GM23338 (cell line): ENCODE measurements around the gene GGA2. TPM values are rescaled to one million over a fixed set of nuclear protein-coding genes. Genes with fewer than 3 reads are reported as not detected.

ENCODE experiments used
- ATAC-seq: fragments of 200-7000 bp; cut with Tn5 transposase; 3 replicates; pipeline ENCODE4 v1.9.1; 2020
- DNase-seq: peaks from one replicate; pipeline ENCODE4 v3.0.0-alpha.2; 2015; ENCODE audit warnings: low spot score
- H2AFZ ChIP-seq: fragments of 200-600 bp; sonication (generic); 2 replicates; pipeline ENCODE4 v1.8.0; 2016; ENCODE audit warnings: antibody characterized with exemption, mild to moderate bottlenecking, moderate library complexity
- H3F3A ChIP-seq: fragments of 200-600 bp; sonication (generic); replicated peaks from 2 replicates; pipeline ENCODE4 v1.8.0; 2017; ENCODE audit warnings: antibody characterized with exemption, mixed run types, low read depth
- H3K27ac ChIP-seq: fragments of 200-600 bp; sonication (generic); 2 replicates; pipeline ENCODE4 v1.6.1; 2016; ENCODE audit warnings: low read depth
- H3K27me3 ChIP-seq: fragments of 200-600 bp; sonication (generic); 2 replicates; pipeline ENCODE4 v1.8.0; 2016; ENCODE audit warnings: mild to moderate bottlenecking, mixed run types, moderate library complexity; ENCODE audit not compliant: insufficient read depth
- H3K36me3 ChIP-seq: fragments of 200-600 bp; sonication (generic); 2 replicates; pipeline ENCODE4 v1.8.0; 2016; ENCODE audit warnings: mild to moderate bottlenecking; ENCODE audit not compliant: insufficient read depth
- H3K4me1 ChIP-seq: fragments of 200-600 bp; sonication (generic); 2 replicates; pipeline ENCODE4 v1.8.0; 2016; ENCODE audit warnings: mild to moderate bottlenecking, moderate library complexity; ENCODE audit not compliant: insufficient read depth
- H3K4me2 ChIP-seq: fragments of 200-600 bp; sonication (generic); 2 replicates; pipeline ENCODE4 v1.7.1; 2017; ENCODE audit warnings: mixed run types
- H3K4me3 ChIP-seq: fragments of 200-600 bp; sonication (generic); 2 replicates; pipeline ENCODE4 v1.6.1; 2016; ENCODE audit warnings: mixed run types
- H3K79me2 ChIP-seq: fragments of 200-600 bp; sonication (generic); replicated peaks from 2 replicates; pipeline ENCODE4 v1.8.0; 2017; ENCODE audit warnings: mild to moderate bottlenecking; ENCODE audit not compliant: insufficient read depth
- H3K9me2 ChIP-seq: fragments of 200-600 bp; sonication (generic); 2 replicates; pipeline ENCODE4 v1.8.0; 2017; ENCODE audit not compliant: insufficient read depth
- H4K20me1 ChIP-seq: fragments of 200-600 bp; sonication (generic); replicated peaks from 2 replicates; pipeline ENCODE4 v1.8.0; 2017; ENCODE audit warnings: mild to moderate bottlenecking; ENCODE audit not compliant: insufficient read depth
- H3K27ac Mint-ChIP-seq: 2 replicates; pipeline ENCODE4 v1.8.0; 2020; ENCODE audit warnings: inconsistent platforms, mild to moderate bottlenecking, moderate library complexity, mixed read lengths
- H3K27me3 Mint-ChIP-seq: 3 replicates; pipeline ENCODE4 v1.8.0; 2022; ENCODE audit warnings: low read depth, mild to moderate bottlenecking, moderate library complexity, mixed read lengths, inconsistent platforms; ENCODE audit not compliant: insufficient read depth, poor library complexity
- H3K36me3 Mint-ChIP-seq: 3 replicates; pipeline ENCODE4 v1.8.0; 2021; ENCODE audit warnings: low read depth, mild to moderate bottlenecking, inconsistent platforms, moderate library complexity, mixed read lengths
- H3K4me1 Mint-ChIP-seq: 3 replicates; pipeline ENCODE4 v1.8.0; 2020; ENCODE audit warnings: mild to moderate bottlenecking, inconsistent platforms, mixed read lengths
- H3K4me3 Mint-ChIP-seq: 3 replicates; pipeline ENCODE4 v1.8.0; 2021; ENCODE audit warnings: moderate library complexity, mild to moderate bottlenecking, inconsistent platforms, mixed read lengths
- H3K9me3 Mint-ChIP-seq: 3 replicates; pipeline ENCODE4 v1.8.0; 2020; ENCODE audit warnings: moderate library complexity, mild to moderate bottlenecking, inconsistent platforms, mixed read lengths
- CREB1 ChIP-seq: fragments of 250-450 bp; sonication (Bioruptor Pico); IDR thresholded peaks from 2 replicates; pipeline ENCODE4 v1.5.0; 2020; ENCODE audit warnings: low read depth, mild to moderate bottlenecking, moderate library complexity
- EZH2 ChIP-seq: fragments of 200-600 bp; sonication (generic); IDR thresholded peaks from one replicate; pipeline ENCODE4 v1.8.0; 2017; ENCODE audit warnings: antibody characterized with exemption, mild to moderate bottlenecking, low read depth; ENCODE audit not compliant: unreplicated experiment
- EZH2phosphoT487 ChIP-seq: fragments of 200-600 bp; sonication (generic); IDR thresholded peaks from one replicate; pipeline ENCODE4 v1.8.1; 2018; ENCODE audit warnings: antibody characterized with exemption; ENCODE audit not compliant: unreplicated experiment
- JUNB ChIP-seq: IDR thresholded peaks from one replicate; pipeline ENCODE4 v1.6.1; 2016; ENCODE audit warnings: antibody characterized with exemption; ENCODE audit not compliant: unreplicated experiment
- NANOG ChIP-seq: IDR thresholded peaks from 2 replicates; pipeline ENCODE4 v1.6.1; 2016; ENCODE audit warnings: antibody characterized with exemption, borderline replicate concordance
- POLR2AphosphoS5 ChIP-seq: IDR thresholded peaks from 2 replicates; pipeline ENCODE4 v1.6.1; 2016; ENCODE audit warnings: antibody characterized with exemption, low read depth
- STAT1 ChIP-seq: IDR thresholded peaks from one replicate; pipeline ENCODE4 v1.6.1; 2016; ENCODE audit warnings: antibody characterized with exemption; ENCODE audit not compliant: unreplicated experiment
- ZNF114 ChIP-seq: fragments of 250-450 bp; sonication (Bioruptor Pico); IDR thresholded peaks from 2 replicates; pipeline ENCODE4 v1.5.0; 2020; ENCODE audit warnings: mild to moderate bottlenecking, moderate library complexity
- ZNF331 ChIP-seq: fragments of 250-450 bp; sonication (Bioruptor Pico); IDR thresholded peaks from 2 replicates; pipeline ENCODE4 v1.5.0; 2020; ENCODE audit warnings: low read depth, mild to moderate bottlenecking, moderate library complexity
- polyA plus RNA-seq: library from polyadenylated mRNA; unstranded; fragments of >200 nt; fragmentation: Nextera tagmentation; extraction: Ambion mirVana; gene quantifications from 2 replicates; pipeline ENCODE4 v1.2.1, GENCODE V29; 2016
- total RNA-seq: library from RNA; depleted of rRNA; stranded (reverse); fragments of >200 nt; shearing (Covaris generic); gene quantifications from 2 replicates; pipeline ENCODE4 v1.2.3, GENCODE V29; 2014
- TF ChIP-seq, protein P1 (sequence below): IDR thresholded peaks from one replicate; pipeline ENCODE4 v1.6.1; 2018; ENCODE audit warnings: antibody characterized with exemption; ENCODE audit not compliant: unreplicated experiment
- TF ChIP-seq, protein P2 (sequence below): IDR thresholded peaks from 2 replicates; pipeline ENCODE4 v1.6.1; 2016; ENCODE audit warnings: antibody characterized with exemption
- TF ChIP-seq, protein P3 (sequence below), 2 experiments: fragments of 200-600 bp in 1 of 2; sonication (generic) in 1 of 2; conservative IDR thresholded peaks; 2 replicates each; pipeline versions ENCODE4 v1.5.1 to v1.6.1; 2016 to 2017; ENCODE audit warnings: antibody characterized with exemption in 2 of 2, low read depth in 2 of 2, mild to moderate bottlenecking in 2 of 2, moderate library complexity in 1 of 2
- TF ChIP-seq, protein P4 (sequence below): fragments of 250-450 bp; sonication (Bioruptor Pico); IDR thresholded peaks from 2 replicates; pipeline ENCODE4 v1.5.0; 2020; ENCODE audit warnings: mild to moderate bottlenecking, moderate library complexity

GGA2 gene
- total and polyA plus RNA-seq, 2 experiments from 2014 or later = 40.3 to 76.6 TPM

DNA sequence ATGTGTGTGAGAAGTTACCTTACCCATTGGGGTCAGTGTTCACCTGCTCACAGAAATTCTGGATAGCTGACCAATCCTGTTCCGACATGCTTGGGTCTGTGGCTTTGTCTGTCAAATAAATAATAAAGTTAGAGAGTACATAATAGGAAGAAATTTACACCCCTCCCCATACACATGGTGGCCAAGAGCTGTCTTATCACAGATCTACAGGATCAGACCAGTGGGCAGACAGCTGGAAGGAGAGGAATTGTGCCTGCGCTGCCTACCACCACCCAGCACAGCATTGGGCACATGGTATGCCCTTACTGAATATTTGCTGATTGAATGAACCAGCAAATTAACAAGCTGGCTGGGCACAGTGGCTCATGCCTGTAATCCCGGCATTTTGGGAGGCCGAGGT lies 14.6 kb downstream of the GGA2 start:
- H3K4me1 Mint-ChIP-seq = peaks cover 12% of the 10 kb centered on the region; the same call in 2 of the 3 replicates
- peaks cover 49% of the 10 kb centered on the region for H3K79me2 ChIP-seq
- H3K27me3 ChIP-seq = no peaks in the 10 kb centered on the region
- H3K27me3 Mint-ChIP-seq = peaks cover 2% of the 10 kb centered on the region
- no peaks in the 10 kb centered on the region for H3K9me2 ChIP-seq
- TF ChIP-seq JUNB (no peak), EZH2phosphoT487 (no peak), STAT1 (no peak), CREB1 (CRISPR knock-in tag) (no peak), NANOG (no peak), EZH2 (no peak), POLR2AphosphoS5 (no peak), ZNF114 (no peak), ZNF331 (no peak)
- TF ChIP-seq, protein P1, sequence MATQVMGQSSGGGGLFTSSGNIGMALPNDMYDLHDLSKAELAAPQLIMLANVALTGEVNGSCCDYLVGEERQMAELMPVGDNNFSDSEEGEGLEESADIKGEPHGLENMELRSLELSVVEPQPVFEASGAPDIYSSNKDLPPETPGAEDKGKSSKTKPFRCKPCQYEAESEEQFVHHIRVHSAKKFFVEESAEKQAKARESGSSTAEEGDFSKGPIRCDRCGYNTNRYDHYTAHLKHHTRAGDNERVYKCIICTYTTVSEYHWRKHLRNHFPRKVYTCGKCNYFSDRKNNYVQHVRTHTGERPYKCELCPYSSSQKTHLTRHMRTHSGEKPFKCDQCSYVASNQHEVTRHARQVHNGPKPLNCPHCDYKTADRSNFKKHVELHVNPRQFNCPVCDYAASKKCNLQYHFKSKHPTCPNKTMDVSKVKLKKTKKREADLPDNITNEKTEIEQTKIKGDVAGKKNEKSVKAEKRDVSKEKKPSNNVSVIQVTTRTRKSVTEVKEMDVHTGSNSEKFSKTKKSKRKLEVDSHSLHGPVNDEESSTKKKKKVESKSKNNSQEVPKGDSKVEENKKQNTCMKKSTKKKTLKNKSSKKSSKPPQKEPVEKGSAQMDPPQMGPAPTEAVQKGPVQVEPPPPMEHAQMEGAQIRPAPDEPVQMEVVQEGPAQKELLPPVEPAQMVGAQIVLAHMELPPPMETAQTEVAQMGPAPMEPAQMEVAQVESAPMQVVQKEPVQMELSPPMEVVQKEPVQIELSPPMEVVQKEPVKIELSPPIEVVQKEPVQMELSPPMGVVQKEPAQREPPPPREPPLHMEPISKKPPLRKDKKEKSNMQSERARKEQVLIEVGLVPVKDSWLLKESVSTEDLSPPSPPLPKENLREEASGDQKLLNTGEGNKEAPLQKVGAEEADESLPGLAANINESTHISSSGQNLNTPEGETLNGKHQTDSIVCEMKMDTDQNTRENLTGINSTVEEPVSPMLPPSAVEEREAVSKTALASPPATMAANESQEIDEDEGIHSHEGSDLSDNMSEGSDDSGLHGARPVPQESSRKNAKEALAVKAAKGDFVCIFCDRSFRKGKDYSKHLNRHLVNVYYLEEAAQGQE = no peak
- TF ChIP-seq, protein P2, sequence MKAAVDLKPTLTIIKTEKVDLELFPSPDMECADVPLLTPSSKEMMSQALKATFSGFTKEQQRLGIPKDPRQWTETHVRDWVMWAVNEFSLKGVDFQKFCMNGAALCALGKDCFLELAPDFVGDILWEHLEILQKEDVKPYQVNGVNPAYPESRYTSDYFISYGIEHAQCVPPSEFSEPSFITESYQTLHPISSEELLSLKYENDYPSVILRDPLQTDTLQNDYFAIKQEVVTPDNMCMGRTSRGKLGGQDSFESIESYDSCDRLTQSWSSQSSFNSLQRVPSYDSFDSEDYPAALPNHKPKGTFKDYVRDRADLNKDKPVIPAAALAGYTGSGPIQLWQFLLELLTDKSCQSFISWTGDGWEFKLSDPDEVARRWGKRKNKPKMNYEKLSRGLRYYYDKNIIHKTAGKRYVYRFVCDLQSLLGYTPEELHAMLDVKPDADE = no peak
- TF ChIP-seq, protein P3, sequence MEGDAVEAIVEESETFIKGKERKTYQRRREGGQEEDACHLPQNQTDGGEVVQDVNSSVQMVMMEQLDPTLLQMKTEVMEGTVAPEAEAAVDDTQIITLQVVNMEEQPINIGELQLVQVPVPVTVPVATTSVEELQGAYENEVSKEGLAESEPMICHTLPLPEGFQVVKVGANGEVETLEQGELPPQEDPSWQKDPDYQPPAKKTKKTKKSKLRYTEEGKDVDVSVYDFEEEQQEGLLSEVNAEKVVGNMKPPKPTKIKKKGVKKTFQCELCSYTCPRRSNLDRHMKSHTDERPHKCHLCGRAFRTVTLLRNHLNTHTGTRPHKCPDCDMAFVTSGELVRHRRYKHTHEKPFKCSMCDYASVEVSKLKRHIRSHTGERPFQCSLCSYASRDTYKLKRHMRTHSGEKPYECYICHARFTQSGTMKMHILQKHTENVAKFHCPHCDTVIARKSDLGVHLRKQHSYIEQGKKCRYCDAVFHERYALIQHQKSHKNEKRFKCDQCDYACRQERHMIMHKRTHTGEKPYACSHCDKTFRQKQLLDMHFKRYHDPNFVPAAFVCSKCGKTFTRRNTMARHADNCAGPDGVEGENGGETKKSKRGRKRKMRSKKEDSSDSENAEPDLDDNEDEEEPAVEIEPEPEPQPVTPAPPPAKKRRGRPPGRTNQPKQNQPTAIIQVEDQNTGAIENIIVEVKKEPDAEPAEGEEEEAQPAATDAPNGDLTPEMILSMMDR (conservative IDR thresholded peaks at IDR 0.05; ENCODE audit: low read depth in 2 of 2) = no peak
- TF ChIP-seq, protein P4, sequence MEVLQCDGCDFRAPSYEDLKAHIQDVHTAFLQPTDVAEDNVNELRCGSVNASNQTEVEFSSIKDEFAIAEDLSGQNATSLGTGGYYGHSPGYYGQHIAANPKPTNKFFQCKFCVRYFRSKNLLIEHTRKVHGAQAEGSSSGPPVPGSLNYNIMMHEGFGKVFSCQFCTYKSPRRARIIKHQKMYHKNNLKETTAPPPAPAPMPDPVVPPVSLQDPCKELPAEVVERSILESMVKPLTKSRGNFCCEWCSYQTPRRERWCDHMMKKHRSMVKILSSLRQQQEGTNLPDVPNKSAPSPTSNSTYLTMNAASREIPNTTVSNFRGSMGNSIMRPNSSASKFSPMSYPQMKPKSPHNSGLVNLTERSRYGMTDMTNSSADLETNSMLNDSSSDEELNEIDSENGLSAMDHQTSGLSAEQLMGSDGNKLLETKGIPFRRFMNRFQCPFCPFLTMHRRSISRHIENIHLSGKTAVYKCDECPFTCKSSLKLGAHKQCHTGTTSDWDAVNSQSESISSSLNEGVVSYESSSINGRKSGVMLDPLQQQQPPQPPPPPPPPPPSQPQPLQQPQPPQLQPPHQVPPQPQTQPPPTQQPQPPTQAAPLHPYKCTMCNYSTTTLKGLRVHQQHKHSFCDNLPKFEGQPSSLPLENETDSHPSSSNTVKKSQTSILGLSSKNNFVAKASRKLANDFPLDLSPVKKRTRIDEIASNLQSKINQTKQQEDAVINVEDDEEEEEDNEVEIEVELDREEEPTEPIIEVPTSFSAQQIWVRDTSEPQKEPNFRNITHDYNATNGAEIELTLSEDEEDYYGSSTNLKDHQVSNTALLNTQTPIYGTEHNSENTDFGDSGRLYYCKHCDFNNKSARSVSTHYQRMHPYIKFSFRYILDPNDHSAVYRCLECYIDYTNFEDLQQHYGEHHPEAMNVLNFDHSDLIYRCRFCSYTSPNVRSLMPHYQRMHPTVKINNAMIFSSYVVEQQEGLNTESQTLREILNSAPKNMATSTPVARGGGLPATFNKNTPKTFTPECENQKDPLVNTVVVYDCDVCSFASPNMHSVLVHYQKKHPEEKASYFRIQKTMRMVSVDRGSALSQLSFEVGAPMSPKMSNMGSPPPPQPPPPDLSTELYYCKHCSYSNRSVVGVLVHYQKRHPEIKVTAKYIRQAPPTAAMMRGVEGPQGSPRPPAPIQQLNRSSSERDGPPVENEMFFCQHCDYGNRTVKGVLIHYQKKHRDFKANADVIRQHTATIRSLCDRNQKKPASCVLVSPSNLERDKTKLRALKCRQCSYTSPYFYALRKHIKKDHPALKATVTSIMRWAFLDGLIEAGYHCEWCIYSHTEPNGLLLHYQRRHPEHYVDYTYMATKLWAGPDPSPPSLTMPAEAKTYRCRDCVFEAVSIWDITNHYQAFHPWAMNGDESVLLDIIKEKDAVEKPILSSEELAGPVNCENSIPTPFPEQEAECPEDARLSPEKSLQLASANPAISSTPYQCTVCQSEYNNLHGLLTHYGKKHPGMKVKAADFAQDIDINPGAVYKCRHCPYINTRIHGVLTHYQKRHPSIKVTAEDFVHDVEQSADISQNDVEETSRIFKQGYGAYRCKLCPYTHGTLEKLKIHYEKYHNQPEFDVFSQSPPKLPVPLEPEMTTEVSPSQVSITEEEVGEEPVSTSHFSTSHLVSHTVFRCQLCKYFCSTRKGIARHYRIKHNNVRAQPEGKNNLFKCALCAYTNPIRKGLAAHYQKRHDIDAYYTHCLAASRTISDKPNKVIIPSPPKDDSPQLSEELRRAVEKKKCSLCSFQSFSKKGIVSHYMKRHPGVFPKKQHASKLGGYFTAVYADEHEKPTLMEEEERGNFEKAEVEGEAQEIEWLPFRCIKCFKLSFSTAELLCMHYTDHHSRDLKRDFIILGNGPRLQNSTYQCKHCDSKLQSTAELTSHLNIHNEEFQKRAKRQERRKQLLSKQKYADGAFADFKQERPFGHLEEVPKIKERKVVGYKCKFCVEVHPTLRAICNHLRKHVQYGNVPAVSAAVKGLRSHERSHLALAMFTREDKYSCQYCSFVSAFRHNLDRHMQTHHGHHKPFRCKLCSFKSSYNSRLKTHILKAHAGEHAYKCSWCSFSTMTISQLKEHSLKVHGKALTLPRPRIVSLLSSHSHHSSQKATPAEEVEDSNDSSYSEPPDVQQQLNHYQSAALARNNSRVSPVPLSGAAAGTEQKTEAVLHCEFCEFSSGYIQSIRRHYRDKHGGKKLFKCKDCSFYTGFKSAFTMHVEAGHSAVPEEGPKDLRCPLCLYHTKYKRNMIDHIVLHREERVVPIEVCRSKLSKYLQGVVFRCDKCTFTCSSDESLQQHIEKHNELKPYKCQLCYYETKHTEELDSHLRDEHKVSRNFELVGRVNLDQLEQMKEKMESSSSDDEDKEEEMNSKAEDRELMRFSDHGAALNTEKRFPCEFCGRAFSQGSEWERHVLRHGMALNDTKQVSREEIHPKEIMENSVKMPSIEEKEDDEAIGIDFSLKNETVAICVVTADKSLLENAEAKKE = no peak
- H3K4me1 ChIP-seq = no peaks in the 10 kb centered on the region
- H3K4me3 ChIP-seq = no peak overlapping the region
- ATAC-seq = no peak
- H4K20me1 ChIP-seq = peaks cover 51% of the 10 kb centered on the region
- no peak overlapping the region for H3K4me2 ChIP-seq
- H3K4me3 Mint-ChIP-seq = no peak overlapping the region
- DNase-seq = no peak
- no peak overlapping the region for H2AFZ ChIP-seq
- peaks cover 58% of the 10 kb centered on the region for H3K36me3 Mint-ChIP-seq
- no peak overlapping the region for H3K27ac Mint-ChIP-seq
- 0 out of 2 replicates have a peak overlapping the region, but pooled peaks have one; percentile 59 for H3K27ac ChIP-seq
- no peaks in the 10 kb centered on the region for H3K9me3 Mint-ChIP-seq
- H3F3A ChIP-seq = no peaks in the 10 kb centered on the region
- peaks cover 45% of the 10 kb centered on the region for H3K36me3 ChIP-seq
